H9 (cell line): ENCODE measurements around the gene ASTN2. TPM values are rescaled to one million over a fixed set of nuclear protein-coding genes. Genes with fewer than 3 reads are reported as not detected.

Experiments used
- DNase-seq: peaks from one replicate; pipeline ENCODE4 v3.0.0-alpha.2; 2017
- H2AFZ ChIP-seq: one replicate; pipeline ENCODE4 v1.6.1; 2013; ENCODE audit warnings: mild to moderate bottlenecking, low read length, control low read depth, moderate library complexity
- H2AK5ac ChIP-seq: 2 replicates; pipeline ENCODE4 v1.6.1; 2013; ENCODE audit warnings: low read length, control low read depth, mixed read lengths; ENCODE audit not compliant: insufficient read length
- H2BK120ac ChIP-seq: one replicate; pipeline ENCODE4 v1.6.1; 2013; ENCODE audit warnings: low read depth, mild to moderate bottlenecking, low read length, control low read depth, inconsistent platforms; ENCODE audit not compliant: poor library complexity, severe bottlenecking
- H2BK12ac ChIP-seq: 2 replicates; pipeline ENCODE4 v1.6.1; 2013; ENCODE audit warnings: low read length, control low read depth, mixed read lengths, low read depth; ENCODE audit not compliant: insufficient read length
- H2BK15ac ChIP-seq: 2 replicates; pipeline ENCODE4 v1.6.1; 2013; ENCODE audit warnings: low read depth, low read length, control low read depth
- H2BK20ac ChIP-seq: one replicate; pipeline ENCODE4 v1.6.1; 2013; ENCODE audit warnings: low read depth, mild to moderate bottlenecking, low read length, control low read depth, inconsistent platforms; ENCODE audit not compliant: poor library complexity, severe bottlenecking
- H2BK5ac ChIP-seq: 2 replicates; pipeline ENCODE4 v1.6.1; 2013; ENCODE audit warnings: low read length, control low read depth, mixed read lengths; ENCODE audit not compliant: insufficient read length
- H3K14ac ChIP-seq: 2 replicates; pipeline ENCODE4 v1.6.1; 2013; ENCODE audit warnings: low read length, control low read depth; ENCODE audit not compliant: insufficient read depth
- H3K18ac ChIP-seq: 2 replicates; pipeline ENCODE4 v1.6.1; 2013; ENCODE audit warnings: low read depth, mild to moderate bottlenecking, mixed read lengths, low read length, control low read depth; ENCODE audit not compliant: insufficient read length
- H3K23ac ChIP-seq: 2 replicates; pipeline ENCODE4 v1.6.1; 2013; ENCODE audit warnings: low read length, control low read depth, mixed read lengths, low read depth; ENCODE audit not compliant: insufficient read length
- H3K23me2 ChIP-seq: 2 replicates; pipeline ENCODE4 v1.6.1; 2013; ENCODE audit warnings: low read depth, mild to moderate bottlenecking, mixed read lengths, low read length, control low read depth; ENCODE audit not compliant: insufficient read length, poor library complexity, severe bottlenecking
- H3K27ac ChIP-seq: 2 replicates; pipeline ENCODE4 v1.5.1; 2013; ENCODE audit warnings: low read length, control low read depth, mixed read lengths, low read depth; ENCODE audit not compliant: insufficient read length
- H3K27me3 ChIP-seq: 2 replicates; pipeline ENCODE4 v1.6.1; 2013; ENCODE audit warnings: low read length, control low read depth, inconsistent platforms; ENCODE audit not compliant: insufficient read depth
- H3K4ac ChIP-seq: 2 replicates; pipeline ENCODE4 v1.6.1; 2013; ENCODE audit warnings: low read depth, mild to moderate bottlenecking, control low read depth, inconsistent platforms, low read length, moderate library complexity
- H3K4me1 ChIP-seq: 2 replicates; pipeline ENCODE4 v1.6.1; 2013; ENCODE audit warnings: low read length, control low read depth, inconsistent platforms; ENCODE audit not compliant: insufficient read depth
- H3K4me2 ChIP-seq: 2 replicates; pipeline ENCODE4 v1.6.1; 2013; ENCODE audit warnings: low read length, control low read depth, mixed read lengths; ENCODE audit not compliant: insufficient read length, insufficient read depth
- H3K56ac ChIP-seq: 2 replicates; pipeline ENCODE4 v1.6.1; 2013; ENCODE audit warnings: low read depth, mild to moderate bottlenecking, mixed read lengths, low read length, control low read depth; ENCODE audit not compliant: insufficient read length
- H3K79me1 ChIP-seq: 2 replicates; pipeline ENCODE4 v1.6.1; 2013; ENCODE audit warnings: low read depth, mild to moderate bottlenecking, moderate library complexity, low read length, control low read depth, inconsistent platforms; ENCODE audit not compliant: insufficient read depth, poor library complexity, severe bottlenecking
- H3K79me2 ChIP-seq: 2 replicates; pipeline ENCODE4 v1.6.1; 2013; ENCODE audit warnings: low read length, control low read depth, inconsistent platforms; ENCODE audit not compliant: insufficient read depth
- H3K9ac ChIP-seq: 2 replicates; pipeline ENCODE4 v1.6.1; 2013; ENCODE audit warnings: low read length, control low read depth, mixed read lengths; ENCODE audit not compliant: insufficient read length; ENCODE audit errors: extremely low read depth
- H3K9me3 ChIP-seq: one replicate; pipeline ENCODE4 v1.6.1; 2013; ENCODE audit warnings: low read depth, low read length, inconsistent platforms; ENCODE audit not compliant: control insufficient read depth
- H3T11ph ChIP-seq: one replicate; pipeline ENCODE4 v1.6.1; 2013; ENCODE audit warnings: mild to moderate bottlenecking, low read length, control low read depth, inconsistent platforms
- H4K20me1 ChIP-seq: one replicate; pipeline ENCODE4 v1.6.1; 2013; ENCODE audit not compliant: control insufficient read depth, insufficient read length, insufficient read depth
- H4K5ac ChIP-seq: 2 replicates; pipeline ENCODE4 v1.6.1; 2013; ENCODE audit warnings: low read depth, mild to moderate bottlenecking, mixed read lengths, low read length, control low read depth; ENCODE audit not compliant: insufficient read length
- H4K8ac ChIP-seq: replicated peaks from 2 replicates; pipeline ENCODE4 v1.6.1; 2013; ENCODE audit warnings: low read length, control low read depth, mixed read lengths, low read depth; ENCODE audit not compliant: insufficient read length
- H4K91ac ChIP-seq: 2 replicates; pipeline ENCODE4 v1.6.1; 2013; ENCODE audit warnings: low read depth, mild to moderate bottlenecking, moderate library complexity, mixed read lengths, low read length, control low read depth; ENCODE audit not compliant: insufficient read length
- H3K27ac Mint-ChIP-seq, 3 experiments: 2 replicates in 2 of 3; 3 replicates in 1 of 3; pipeline ENCODE4 v1.8.0; 2020 to 2021; ENCODE audit warnings: mixed read lengths in 3 of 3, mild to moderate bottlenecking in 1 of 3, moderate library complexity in 1 of 3
- H3K27me3 Mint-ChIP-seq: 2 replicates; pipeline ENCODE4 v1.8.0; 2021; ENCODE audit warnings: low read depth, mild to moderate bottlenecking, moderate library complexity, mixed read lengths
- H3K36me3 Mint-ChIP-seq, 3 experiments: 2 replicates in 2 of 3; 3 replicates in 1 of 3; pipeline ENCODE4 v1.8.0; 2020 to 2021; ENCODE audit warnings: low read depth in 3 of 3, mixed read lengths in 3 of 3; ENCODE audit not compliant: insufficient read depth in 1 of 3
- H3K4me1 Mint-ChIP-seq, 2 experiments: 2 replicates each; pipeline ENCODE4 v1.8.0; 2020; ENCODE audit warnings: mixed read lengths in 2 of 2
- H3K4me3 Mint-ChIP-seq, 2 experiments: 2 replicates in 1 of 2; 3 replicates in 1 of 2; pipeline ENCODE4 v1.8.0; 2020 to 2021; ENCODE audit warnings: mild to moderate bottlenecking in 2 of 2, mixed read lengths in 2 of 2, moderate library complexity in 1 of 2
- H3K9me3 Mint-ChIP-seq, 2 experiments: 2 replicates in 1 of 2; 3 replicates in 1 of 2; pipeline ENCODE4 v1.8.0; 2020; ENCODE audit warnings: mild to moderate bottlenecking in 2 of 2, mixed read lengths in 2 of 2, moderate library complexity in 1 of 2
- CTCF ChIP-seq: fragments of 200-600 bp; sonication (generic); conservative IDR thresholded peaks from 3 replicates; pipeline ENCODE4 v1.8.0; 2021; ENCODE audit warnings: antibody characterized with exemption, mild to moderate bottlenecking
- WGBS: extraction: QIAGEN DNeasy Blood & Tissue Kit; methylation state at CpG from one replicate; pipeline ENCODE4 v1.1.7; 2013; ENCODE audit warnings: missing lambda C conversion rate, low lambda C conversion rate, mixed read lengths; ENCODE audit not compliant: insufficient read length; ENCODE audit errors: extremely low coverage; 5-methylcytosine and 5-hydroxymethylcytosine counted together
- total RNA-seq: library from RNA; stranded (reverse); gene quantifications from 2 replicates; pipeline ENCODE4 v1.2.1, GENCODE V29; 2021

Gene ASTN2
- total RNA-seq, 1 experiment from 2014 or later = 9.7 TPM

GRCh38 chr9:117325110-117325731, 89.6 kb downstream of the ASTN2 start:
- no peaks in the 10 kb centered on the region for H3K36me3 Mint-ChIP-seq
- Histone ChIP-seq H4K8ac (no peak overlapping the region), H2BK5ac (no peak overlapping the region), H2BK12ac (no peak overlapping the region), H3K18ac (no peak overlapping the region), H3K27me3 (no peaks in the 10 kb centered on the region), H3K23me2 (no peaks in the 10 kb centered on the region), H4K5ac (no peak overlapping the region), H3K27ac (no peak overlapping the region), H2AFZ (no peak overlapping the region), H2BK20ac (no peak overlapping the region), H3K4ac (no peak overlapping the region), H2AK5ac (no peak overlapping the region), H3K4me1 (no peaks in the 10 kb centered on the region), H3K9me3 (no peaks in the 10 kb centered on the region), H3K56ac (no peak overlapping the region), H3T11ph (no peak overlapping the region), H4K91ac (no peak overlapping the region), H3K4me2 (no peak overlapping the region), H3K79me2 (no peaks in the 10 kb centered on the region), H3K23ac (no peak overlapping the region), H3K14ac (no peak overlapping the region), H3K79me1 (no peaks in the 10 kb centered on the region), H4K20me1 (no peaks in the 10 kb centered on the region), H2BK15ac (no peak overlapping the region), H3K9ac (no peak overlapping the region), H2BK120ac (no peak overlapping the region)
- no peak for TF ChIP-seq CTCF
- H3K4me3 Mint-ChIP-seq = no peak overlapping the region
- peaks cover 4 to 9% of the 10 kb centered on the region in 2 experiments; a peak in 2 of 4 replicates for H3K4me1 Mint-ChIP-seq
- H3K27me3 Mint-ChIP-seq = no peaks in the 10 kb centered on the region; the same call in 1 of the 2 replicates
- H3K9me3 Mint-ChIP-seq = no peaks in the 10 kb centered on the region
- no CpG with 5 or more reads among the region's 3 CpGs for WGBS
- no peak for DNase-seq
- no peak overlapping the region; a peak in 1 of 7 replicates for H3K27ac Mint-ChIP-seq
